IPS-NIHi11 (cell line): Measurements from ENCODE around the gene CDX1.
A peak's percentile ranks its signal among the peaks of the same experiment; 100 is the strongest.

Source experiments
- DNase-seq: peaks from one replicate; pipeline ENCODE4 v3.0.0; 2012; ENCODE audit warnings: mixed read lengths, low spot score

The CDX1 gene

DNA sequence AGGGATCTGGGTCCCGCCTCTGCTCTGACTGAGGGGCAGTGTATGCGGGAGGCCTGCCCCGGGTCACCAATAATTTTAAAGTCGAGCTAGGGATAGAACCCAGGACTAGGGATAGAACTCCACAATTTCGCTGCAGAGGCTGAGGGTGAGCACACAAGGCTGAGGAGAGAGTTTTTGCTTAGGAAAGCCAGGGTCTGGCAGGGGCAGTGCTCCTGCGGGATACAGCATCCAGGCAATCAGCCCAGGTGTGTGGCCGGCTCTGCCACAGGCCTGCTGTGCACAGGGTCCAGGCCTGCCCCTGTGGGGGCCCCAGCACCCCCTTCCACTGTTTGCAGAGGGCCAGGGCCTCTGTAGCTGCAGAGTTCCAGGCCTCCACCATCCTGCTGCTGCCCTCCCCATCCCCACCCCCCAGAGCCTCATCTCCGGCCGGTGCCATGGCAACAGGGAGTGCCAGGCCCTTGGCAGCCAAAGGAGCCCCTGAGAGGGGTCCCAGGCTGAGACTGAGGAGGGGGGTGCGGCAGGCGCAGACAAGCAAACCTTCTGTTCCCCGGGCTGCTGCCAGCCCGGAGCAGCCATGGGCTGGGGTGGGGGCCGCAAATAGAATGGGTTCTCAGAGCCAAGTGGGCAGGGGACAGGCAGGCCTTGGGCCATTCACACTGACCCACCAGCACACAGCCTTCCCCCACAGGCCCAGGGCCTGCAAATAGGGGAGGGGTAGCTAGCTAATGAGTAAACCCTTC is 19.5 kb upstream of the CDX1 start:
- no peak for DNase-seq

DNA sequence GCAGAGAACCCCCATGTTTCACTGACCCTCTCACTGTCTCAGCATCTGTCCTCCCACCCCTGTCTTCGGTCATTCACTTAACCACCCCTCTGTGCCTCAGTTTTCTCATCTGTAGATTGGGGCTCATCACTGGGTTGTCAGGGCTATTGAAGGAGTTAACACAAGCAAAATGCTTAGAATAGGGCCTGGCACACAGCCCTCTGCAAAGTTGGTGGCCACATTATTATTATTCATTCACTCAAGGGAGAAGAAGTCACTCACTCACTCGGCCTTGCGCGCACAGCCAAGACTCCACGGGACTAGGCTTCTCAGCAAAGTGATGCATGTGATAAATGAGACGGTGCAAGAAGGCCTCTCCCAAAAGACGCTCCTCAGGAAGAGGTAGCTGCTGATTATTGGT is 18.9 kb upstream of the CDX1 start:
- DNase-seq = no peak

DNA sequence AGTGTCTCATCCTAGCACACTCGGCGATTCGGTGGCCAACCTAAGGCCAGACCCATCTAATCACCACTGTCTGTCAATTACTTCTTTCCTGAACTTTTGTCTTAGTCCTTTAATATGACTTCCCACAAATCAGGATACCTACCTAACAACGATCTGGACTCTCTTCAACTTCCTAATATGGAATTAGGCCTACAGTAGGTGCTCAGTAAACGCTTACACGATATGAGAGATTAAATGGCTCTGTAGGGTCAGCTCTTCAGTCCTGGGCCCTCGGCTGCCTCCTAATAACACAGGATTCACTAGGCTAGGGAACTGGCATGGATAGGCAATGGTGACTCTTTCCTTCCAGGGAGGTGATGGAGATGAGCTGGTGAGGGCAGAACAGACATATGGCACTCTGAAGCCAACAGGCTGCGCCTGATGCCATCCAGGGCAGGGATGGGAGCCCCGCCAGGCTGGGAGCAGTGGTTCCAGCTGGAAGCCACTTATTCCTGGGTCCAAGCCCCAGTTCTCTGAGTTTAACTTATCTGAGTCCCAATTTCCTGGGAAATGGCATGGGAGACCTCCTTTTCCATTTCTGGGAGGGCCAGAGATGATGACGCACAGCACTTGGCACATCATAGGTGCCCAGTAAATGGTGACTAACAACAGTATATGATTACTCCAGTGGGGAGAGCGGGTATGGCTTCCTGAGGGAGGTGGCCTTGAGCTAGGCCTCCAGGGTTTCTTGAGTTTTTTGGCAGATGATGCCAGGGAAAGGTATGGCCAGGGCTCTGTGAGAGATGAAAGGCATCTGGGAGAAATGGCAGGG is 18.3 kb upstream of the CDX1 start:
- DNase-seq = no peak

DNA sequence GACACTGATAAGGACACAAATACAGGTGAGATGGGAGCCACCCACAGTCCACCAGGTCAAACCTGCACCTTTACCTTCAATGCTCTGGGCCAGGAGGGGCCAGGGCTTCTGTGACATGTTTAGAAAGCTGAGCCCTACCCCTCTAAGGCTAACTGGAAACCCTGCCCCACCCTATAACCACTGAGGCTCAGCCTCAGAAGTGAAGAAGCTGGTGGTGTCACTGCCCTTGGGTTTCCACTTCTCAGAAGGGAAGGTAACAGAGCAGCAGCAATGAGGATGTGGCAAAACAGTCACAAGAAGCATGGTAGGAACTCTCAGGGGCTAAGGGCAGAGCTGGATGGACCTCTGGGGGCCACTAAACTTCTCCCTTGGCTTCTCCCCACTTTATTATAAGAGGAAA is 17.0 kb upstream of the CDX1 start:
- DNase-seq = no peak

DNA sequence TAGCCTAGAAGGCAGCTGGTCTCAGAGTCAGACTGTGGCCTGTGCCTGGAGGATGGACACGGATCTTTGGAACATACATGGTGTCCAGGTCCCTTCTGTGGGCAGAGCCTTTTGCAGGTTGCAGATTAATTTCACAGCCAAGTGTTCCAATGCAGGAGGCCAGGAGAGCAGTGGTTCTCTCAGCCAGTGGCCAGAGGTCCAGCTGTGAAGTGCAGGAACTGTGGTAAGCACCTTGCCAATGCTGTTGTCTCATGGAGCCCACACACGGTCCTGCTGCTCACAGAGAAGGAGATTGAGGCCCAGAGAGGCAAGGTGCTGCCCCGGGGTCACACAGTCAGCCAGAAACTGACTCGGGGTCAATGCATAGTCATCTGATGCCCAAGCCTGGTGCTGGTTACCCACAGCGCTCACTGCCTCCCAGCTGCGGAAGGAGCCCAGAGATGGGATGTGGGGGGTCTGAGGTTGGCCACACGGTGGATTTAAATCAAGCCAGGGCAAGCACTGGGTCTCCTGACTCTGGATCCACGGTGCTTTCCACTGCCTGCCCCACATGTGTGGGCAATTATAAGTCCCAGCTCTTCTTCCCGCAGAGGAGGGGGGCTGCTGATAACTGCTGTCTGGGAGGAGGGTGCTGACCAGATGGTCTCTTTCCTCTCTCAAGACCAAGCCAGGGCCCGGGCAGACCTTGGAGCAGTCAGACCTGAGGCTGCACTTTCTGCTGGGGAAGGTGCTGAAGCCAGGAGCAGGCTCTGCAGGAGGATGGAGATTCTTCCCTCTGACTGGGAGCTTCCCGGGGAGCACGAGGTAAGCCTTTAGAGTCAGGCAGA is 13.7 kb upstream of the CDX1 start:
- DNase-seq = no peak

DNA sequence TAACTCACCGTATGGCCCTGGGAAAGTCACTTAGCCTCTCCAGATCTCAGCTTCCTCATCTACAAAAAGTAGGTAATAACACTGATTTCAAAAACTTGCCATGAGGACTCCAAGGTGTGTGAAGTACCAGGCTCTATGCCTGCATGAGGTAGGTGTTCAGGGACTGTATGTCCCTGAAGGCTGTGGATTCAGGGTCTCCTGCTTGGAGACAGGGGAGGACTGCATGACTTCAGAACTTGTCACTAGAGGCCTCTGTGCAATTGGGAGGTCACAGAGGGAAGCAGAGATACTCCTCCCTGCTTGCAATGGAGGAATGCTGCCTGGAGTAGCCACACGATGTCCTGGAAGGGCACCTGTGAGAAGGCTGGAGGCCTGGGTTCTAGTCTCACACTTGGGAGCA is 13.1 kb upstream of the CDX1 start:
- DNase-seq = no peak

DNA sequence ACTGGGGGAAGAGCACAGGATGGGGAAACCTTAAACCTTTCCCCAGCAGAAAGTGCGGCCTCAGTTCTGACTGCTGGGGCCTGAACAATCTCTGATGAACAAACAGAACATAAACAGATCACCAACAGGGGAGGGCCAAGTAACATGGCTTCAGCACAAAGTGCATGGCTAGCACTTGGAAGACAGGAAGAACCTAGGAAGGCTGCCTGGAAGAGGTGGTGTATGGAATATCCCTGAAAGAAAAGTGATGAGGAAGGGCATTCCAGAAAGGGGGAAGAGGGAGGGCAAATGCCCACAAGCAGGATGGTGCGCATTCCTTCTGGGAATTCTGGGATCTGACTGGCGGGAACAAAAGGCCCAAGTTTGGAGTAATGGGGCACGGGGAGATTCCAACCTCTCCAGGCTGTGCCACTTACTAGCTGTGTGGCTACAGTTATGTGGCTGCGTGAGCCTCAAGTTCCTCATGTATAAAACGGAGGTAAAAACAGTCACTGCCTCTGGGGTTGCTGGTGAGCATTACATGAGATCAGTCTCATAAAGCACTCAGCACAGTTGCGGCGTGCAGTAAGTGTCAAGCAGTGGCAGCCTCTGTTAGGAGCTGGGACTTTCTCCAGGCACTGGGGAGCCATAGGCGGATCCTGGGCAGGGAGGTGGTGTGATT is 12.5 kb upstream of the CDX1 start:
- DNase-seq = no peak

DNA sequence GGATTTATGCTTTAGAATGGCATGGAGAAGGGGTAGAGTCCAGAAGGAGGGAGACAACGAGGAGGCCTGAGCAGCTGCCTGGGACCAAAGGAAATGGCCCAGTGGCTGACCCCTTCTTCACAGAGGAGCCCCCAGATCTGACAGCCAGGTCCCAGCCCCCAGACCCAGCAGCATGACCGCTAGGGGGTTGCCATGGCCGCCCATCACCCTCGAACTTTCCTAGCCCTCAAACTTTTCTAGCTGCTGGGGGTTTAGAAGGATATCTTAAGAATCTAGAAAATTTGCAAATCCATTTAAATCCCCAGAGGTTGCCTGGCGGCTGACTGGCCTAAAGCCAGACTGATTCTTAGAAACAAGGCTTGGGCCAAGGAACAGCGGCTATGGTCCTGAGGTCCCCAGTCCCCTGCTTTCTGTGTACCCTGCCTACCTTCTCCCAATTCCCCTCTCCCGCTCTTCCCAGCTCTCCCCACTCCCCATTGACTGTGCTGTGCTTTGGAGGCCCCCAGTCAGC is 11.9 kb upstream of the CDX1 start:
- no peak for DNase-seq

DNA sequence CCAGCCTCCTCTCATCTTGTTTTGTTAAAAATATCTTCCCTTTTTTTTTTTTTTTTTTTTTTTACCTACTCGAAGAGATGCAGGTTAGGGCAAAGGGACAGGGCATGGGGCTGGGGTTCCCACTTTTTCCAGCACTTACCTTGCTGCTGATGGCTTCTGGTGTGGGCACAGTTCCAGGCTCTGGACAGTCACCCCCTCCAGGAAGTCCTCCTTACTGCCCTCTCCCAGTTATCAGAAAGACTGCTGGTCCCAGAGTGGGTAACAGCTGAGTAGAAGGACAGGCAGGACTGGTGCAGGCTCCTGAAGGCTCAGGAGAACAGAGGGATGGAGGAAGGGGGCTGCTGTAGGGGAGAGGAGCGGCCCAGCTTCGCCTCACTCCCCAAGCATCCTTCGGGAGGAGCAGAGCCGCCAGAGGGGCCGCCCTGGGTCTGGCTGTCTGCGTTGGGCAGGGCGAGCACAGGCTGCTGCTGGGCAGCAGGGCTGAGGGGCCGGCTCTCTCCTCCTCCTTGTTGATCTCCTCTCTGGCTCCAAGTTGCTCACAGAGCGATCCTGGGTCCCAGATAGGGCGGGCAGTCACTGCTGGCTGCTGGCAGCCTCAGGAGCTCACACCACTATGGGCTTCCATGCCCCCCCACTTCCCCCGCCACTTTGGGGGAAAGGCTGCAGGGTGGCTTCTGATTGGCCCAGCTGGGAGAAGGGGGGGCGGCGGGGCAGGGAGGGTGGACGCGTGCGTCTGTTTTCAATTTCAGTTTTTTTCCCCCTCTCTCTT is 11.1 kb upstream of the CDX1 start, which contains the start of gene PDGFRB:
PDGFRB (minus strand) TSS at position 588 of the 769 bp plus-strand sequence. CDS start 18,798 bp downstream, outside the sequence.
- DNase-seq = peak; percentile 81

DNA sequence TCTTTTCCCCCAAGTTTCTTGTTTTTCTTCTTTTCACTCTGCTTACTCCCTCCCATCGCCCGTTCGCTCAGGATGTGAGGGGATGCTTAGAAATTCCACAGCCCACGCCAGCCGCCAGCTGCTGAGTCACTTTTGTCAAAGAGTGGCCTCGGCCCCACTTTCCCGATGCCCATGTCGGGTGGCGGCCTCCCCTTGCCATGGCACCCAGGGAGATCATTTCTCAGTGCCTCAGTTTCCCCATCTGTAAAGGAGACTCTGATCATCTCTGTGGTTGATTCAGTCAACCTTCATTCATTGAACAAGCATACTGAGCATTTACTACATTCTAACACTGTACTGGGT is 10.6 kb upstream of the CDX1 start:
- DNase-seq = no peak

DNA sequence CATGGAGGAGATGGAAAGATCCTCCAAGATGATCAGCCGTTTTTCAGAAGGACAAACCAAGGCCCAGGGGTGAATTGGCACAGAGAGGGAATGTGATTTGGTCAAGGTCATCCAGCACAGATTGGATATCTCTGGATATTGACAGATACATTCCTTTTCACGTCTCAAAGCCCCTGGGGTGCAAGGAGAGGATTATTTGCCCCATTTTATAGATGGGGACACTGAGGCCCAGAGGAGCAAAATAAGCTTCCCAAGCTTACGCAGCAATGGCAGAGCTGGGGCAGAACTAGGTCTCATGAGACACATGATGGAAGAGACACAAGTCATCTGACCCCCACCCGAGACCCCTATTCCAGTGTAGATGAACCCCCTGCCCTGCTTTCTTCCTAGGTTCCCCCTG is 10.0 kb upstream of the CDX1 start:
- no peak for DNase-seq

DNA sequence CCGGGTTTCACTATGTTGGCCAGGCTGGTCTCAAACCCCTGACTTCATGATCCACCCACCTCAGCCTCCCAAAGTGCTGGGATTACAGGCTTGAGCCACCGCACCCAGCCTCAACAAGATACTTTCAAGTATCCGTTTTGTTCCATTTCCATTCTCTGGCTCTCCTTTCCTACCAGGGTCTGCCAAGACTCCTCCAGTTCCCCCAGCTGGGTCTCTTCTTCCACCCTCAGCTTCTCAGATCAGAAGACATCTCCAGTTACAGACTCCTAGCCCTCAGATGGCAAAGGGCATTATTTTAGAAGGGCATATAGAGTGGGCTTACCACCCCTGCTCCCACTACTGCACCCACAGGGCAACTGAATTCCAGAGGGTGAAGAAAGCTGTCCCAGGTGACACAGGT is 9.4 kb upstream of the CDX1 start:
- DNase-seq = no peak

DNA sequence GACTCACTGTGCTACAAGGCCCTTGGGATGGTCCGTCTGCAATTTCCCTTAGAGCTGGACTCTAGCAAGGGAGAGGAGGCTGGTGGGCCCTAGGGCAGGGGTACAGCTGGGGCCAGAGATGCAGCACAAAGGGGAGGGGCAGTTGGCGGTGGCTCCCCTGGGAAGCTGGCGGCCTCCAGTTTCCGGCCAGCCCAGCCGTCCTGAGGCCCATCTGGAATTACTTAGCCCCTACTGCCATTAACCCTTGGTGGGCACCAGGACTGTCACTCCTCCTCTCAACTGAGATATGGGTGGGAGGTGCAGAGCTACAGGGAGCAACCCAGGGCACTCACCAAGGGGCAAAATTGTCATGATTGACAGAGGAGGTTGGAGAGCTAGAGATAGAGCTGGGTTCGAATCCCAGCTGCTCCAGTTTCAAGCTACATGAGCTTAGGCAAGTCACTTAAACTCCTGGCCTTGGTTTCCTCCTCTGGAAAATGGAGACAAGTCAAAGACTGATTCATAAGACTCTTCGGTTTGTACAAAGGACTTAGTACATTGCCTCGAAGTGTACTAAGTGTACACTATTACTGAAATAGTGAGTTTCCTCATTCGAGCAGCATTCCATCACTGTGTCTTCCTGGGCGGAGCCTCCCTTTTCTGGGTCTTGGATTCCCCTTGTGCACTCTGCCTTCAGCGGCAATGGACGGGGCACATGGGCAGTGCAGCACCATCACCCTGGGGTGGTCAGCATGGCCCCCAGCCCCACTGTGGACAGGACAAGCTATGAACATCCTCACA is 8.2 kb upstream of the CDX1 start:
- no peak for DNase-seq

DNA sequence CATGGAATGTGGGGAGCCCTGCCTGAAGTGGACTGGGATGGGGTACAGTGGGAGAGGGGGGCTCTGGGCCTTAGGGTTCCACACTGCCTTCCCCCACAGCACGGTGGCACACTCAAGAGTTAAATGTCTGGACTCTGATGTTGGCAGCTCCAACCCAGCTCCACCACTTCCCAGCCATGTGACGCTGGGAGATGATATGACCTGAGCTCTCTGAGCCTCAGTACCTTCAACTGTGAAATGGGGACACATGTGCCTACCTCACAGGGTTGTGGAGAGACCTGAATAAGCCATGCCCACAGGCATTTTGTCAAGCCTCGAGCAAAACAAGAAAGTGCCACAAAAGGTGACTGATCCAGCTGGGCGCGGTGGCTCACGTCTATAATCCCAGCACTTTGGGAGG is 7.5 kb upstream of the CDX1 start:
- no peak for DNase-seq

DNA sequence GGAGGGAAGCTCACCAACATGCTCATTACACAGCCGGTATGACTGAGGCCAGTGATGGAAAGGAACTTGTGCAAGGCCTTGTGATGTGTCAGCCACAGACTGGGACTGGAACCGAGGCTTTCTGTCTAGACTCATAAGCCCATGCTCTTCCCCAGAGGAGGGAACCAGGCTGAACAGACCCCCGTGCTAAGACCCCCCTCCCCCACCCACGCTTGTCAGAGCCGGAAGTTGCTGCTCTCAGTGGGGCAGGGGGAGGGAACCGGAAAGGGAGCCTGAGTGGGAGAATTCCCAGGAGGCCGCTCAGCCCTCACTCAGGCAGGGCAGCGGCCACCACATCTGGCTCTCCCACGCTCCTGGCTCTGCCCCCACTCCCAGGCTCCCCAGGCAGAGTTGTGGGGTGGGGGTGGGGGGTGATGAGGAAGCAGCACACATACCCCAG is 6.8 kb upstream of the CDX1 start:
- DNase-seq = peak; percentile 32

DNA sequence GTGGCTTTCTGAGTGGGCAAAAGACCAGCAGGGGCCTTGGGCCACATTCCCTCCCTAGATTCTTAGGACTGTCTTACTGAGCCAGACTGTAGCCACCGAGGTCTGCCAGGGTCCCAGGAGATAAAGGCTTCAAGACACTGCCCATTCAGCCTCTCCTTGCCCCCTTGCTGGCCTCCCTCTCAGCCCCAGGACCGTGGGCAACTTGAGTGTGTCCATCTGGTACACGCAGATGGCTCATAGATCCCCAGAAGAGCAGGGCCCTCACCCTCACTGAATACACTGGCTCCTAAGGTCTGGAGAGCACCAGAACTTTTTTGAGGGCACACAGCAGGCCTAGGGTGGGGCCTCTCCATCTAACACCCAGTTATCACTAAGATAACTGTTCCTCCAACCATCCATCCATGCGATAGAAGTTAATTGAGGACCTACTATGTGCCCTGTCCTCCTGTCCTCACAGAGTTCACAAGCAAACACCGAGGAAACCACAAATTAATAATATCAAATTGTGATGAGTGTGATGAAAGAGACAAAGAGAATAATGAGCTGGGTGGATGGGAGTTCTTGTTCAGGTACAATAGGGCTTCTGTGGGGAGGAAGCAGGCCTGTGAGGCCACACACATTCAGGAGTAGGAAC is 6.0 kb upstream of the CDX1 start:
- DNase-seq = no peak

DNA sequence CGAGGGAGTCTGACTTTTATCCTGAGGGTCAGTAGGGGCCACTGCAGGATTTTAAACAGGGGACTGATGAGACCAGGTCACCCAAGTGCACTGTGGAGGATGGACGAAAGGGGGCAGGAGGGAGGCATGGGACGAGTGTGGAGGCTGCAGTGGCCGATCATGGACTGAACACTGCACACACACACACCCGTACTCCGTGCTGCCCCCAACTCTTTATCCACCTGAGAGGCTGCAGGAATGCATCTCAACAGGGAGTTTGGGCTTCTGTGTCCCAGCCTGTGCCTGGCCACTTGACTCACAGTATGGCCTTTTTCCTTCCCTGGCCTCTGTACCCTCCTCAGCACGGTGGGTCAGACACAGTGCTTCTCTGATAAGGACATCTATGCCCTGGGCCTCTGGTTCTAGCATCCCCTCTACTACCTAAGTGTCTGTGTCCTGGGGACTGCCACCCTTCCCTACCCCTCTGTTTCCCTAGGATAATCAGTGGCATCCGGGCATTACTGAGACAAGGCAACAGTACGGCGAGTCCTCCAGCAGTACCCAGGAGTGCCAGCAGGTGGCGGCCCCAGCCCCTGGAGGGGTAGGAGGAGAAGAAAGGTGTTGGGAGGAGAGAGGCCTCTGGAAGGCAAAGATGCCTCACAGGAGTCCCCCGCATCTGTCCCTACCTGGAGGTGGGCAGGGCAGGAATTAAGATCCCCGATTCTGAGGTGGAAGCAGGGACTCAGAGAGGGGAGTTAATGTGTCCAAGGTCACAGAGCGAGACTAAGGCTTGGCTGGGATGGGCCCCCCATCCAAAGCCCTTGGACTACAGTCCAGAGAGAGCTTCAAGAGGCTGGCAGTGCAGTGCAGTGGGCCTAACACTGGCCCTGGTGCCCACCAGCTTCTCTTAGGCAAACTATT is 5.1 kb upstream of the CDX1 start:
- peak; percentile 89 for DNase-seq

DNA sequence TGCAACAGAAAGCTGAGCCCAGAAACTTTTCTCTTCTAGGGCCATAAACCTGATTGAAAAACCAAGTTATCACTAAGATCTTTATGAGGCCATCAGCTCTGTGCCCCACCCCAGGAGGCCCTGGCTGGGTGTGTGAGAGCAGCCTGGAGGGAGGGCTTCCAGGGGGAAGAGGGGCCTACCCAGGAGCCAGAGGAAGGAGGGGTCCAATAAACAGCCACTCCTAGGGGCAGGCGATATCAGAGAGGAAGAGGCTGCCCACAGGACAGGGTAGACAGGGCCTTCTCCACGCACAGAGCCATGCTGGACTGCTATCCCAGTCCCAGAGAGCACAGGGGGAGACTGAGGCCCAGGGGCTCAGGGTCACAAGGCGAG is 4.5 kb upstream of the CDX1 start:
- no peak for DNase-seq

DNA sequence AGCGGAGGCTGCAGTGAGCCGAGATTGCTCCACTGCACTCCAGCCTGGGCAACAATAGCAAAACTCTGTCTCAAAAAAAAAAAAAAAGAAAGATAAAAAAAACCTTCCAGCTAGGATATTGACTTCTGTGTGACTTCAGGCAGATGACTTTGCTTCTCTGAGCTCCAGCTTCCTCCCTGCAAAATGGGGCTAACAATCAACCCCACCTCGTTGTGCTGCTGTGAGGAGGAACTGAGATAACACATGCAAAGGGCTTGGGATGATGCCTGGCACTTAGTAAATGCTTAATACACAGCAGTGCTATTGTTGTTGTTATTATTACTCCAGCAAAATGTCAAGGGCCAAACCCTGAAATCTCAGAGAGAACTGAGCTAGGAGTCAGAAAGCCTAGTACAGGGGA is 3.5 kb upstream of the CDX1 start:
- DNase-seq = no peak
